GM12875 (cell line): Measurements from ENCODE around the gene SP140L.
A peak's percentile ranks its signal among the peaks of the same experiment; 100 is the strongest.

ENCODE experiments used
- H3K4me3 ChIP-seq: one replicate; pipeline ENCODE4 v1.5.1; 2011; ENCODE audit warnings: low read depth, low read length, control low read depth
- CTCF ChIP-seq: IDR thresholded peaks from 2 replicates; pipeline ENCODE4 v1.5.1; 2011; ENCODE audit warnings: low read depth, mild to moderate bottlenecking, control low read depth, inconsistent platforms, low read length, moderate library complexity, borderline replicate concordance; ENCODE audit not compliant: insufficient read depth

Gene SP140L

GRCh38 chr2:230318190-230319121 is 8.5 kb upstream of the SP140L start:
- no peak overlapping the region for H3K4me3 ChIP-seq

DNA sequence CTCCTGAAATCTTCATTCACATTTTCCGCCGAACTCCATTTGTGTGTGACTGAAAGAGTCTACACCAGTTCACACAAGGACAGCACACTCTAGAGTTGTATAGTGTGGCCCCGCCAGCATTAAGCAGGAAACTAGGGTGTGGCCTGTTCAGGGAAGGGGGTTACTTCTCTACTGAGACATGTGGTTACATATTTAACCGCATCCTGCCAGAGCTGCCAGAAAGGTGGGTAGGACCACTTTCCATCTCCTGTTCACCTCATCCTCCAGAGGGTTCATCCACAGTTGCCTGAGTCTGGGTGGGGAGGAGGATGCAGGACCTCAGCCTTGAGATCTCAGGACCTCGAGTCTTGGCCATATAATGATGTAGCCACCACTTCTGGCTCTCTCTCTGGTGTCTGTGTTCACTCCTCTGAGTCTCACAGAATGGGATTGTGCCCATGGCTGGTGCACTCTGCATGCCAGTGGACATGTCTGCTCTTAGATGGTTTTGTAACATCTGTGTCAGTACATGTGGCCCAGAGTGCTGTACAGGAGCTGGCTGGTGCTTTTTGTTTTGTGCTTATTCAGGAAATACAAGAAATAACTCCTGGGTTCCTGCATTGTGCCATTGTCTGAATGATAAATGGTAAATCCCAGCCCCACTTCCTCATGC is 7.7 kb upstream of the SP140L start:
- H3K4me3 ChIP-seq = no peak overlapping the region
- no peak for TF ChIP-seq CTCF

More at GRCh38 chr2:230318190-230319121, 8.5 kb upstream of the SP140L start:
- TF ChIP-seq CTCF = no peak

- no peak for TF ChIP-seq CTCF
- H3K4me3 ChIP-seq = no peak overlapping the region
These were observed 6.0 kb upstream of the SP140L start for GRCh38 chr2:230321031-230321430.

- TF ChIP-seq CTCF = no peak
- no peak overlapping the region for H3K4me3 ChIP-seq
These were observed 4.2 kb upstream of the SP140L start for GRCh38 chr2:230322561-230323384.

DNA sequence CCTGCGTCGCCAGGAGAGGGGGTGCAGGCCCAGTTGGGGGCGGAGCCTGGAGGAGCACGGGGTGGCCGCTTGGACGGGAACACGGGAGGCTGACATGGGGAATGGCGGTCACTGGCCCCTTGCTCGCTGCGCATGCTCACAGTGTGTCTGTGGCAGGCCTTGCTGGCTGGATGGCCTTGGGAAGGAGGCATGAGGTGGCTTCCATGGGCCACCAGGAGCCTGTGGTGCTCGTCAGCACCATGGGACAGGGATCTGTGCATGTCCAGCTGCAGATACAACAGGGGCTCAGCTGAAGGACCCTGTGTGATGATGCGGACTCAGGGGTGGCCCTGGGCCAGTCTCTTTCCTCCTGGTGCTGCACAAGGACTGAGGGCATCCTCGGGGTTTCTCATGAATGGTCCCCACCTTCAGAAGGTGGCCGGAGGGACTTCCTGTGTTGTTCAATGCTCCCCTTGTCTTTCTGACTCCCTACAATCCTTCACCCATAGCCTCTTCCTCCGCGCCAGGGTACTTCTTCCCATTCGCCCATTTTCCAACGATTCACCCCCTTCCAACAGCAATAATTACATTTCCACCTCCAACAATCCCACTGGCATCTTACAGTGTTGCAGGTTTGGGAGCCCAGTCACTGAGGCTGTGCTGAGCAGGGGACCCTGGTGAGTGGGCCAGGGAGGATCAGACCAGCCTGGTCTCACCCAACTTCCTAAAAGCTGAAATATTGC is 3.4 kb upstream of the SP140L start:
- peak; percentile 60 for TF ChIP-seq CTCF
- no peak overlapping the region for H3K4me3 ChIP-seq

DNA sequence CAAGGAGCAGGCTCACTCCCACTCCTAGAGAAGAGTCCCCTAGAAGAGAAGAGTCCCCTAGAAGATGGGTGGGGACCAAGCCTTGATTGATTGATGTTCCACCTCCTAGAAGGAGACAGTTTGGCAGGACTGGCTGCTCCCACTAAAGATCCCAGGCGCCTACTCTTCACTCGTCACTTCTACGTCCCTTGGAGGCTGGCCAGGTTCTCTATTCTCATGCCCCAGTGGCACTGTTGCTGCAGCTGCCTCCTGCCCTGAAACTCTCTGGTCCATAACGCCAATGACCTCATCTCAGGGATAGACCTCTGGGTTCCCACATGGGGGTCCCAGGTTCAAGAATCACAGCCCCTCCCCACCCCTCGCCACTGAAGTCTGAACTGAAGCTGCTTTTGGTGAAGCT is 2.5 kb upstream of the SP140L start:
- H3K4me3 ChIP-seq = no peak overlapping the region
- no peak for TF ChIP-seq CTCF
